K562 (cell line): ENCODE measurements around the gene RHOF. TPM values are rescaled to one million over a fixed set of nuclear protein-coding genes. Genes with fewer than 3 reads are reported as not detected.

ENCODE experiments used
- AFF4 ChIP-seq: sonication (generic); formaldehyde crosslinking; IDR thresholded peaks from 2 replicates; pipeline ENCODE4 v1.8.0; 2023; ENCODE audit warnings: mild to moderate bottlenecking, missing genetic modification reagents
- BRF2 ChIP-seq: IDR thresholded peaks from 3 replicates; pipeline ENCODE4 v1.6.1; 2011; ENCODE audit warnings: borderline replicate concordance, mild to moderate bottlenecking; ENCODE audit not compliant: insufficient read length, insufficient read depth
- CGGBP1 ChIP-seq: fragments of 250-450 bp; sonication (Bioruptor Pico); IDR thresholded peaks from 2 replicates; pipeline ENCODE4 v1.9.0; 2021; ENCODE audit warnings: mild to moderate bottlenecking
- CREM ChIP-seq: IDR thresholded peaks from 2 replicates; pipeline ENCODE4 v1.6.1; 2014; ENCODE audit warnings: antibody characterized with exemption, low read depth
- ELK1 ChIP-seq: sonication (generic); formaldehyde crosslinking; IDR thresholded peaks from 2 replicates; pipeline ENCODE4 v1.8.1; 2022; ENCODE audit warnings: missing genetic modification reagents
- FIP1L1 ChIP-seq: fragments of 200-400 bp; formaldehyde crosslinking; IDR thresholded peaks from 2 replicates; pipeline ENCODE4 v1.6.1; 2018; ENCODE audit warnings: mild to moderate bottlenecking, low read depth, low read length; ENCODE audit not compliant: poor library complexity, severe bottlenecking
- GATA2 ChIP-seq: sonication (generic); formaldehyde crosslinking; IDR thresholded peaks from 2 replicates; pipeline ENCODE4 v1.4.0; 2020; ENCODE audit warnings: mild to moderate bottlenecking, missing genetic modification reagents
- KLF16 ChIP-seq: IDR thresholded peaks from 2 replicates; pipeline ENCODE4 v1.6.1; 2016; ENCODE audit warnings: antibody characterized with exemption
- NFIC ChIP-seq: fragments of 450-650 bp; IDR thresholded peaks from 2 replicates; pipeline ENCODE4 v1.6.1; 2017; ENCODE audit warnings: mild to moderate bottlenecking, inconsistent platforms
- POLR2AphosphoS5 ChIP-seq: IDR thresholded peaks from 2 replicates; pipeline ENCODE4 v1.6.1; 2011; ENCODE audit warnings: mild to moderate bottlenecking, low read depth, low read length, moderate library complexity; ENCODE audit not compliant: control insufficient read depth, insufficient read depth
- STAT5B ChIP-seq: fragments of 250-450 bp; sonication (Bioruptor Pico); IDR thresholded peaks from 2 replicates; pipeline ENCODE4 v1.8.0; 2021; ENCODE audit warnings: mild to moderate bottlenecking, inconsistent platforms
- TAL1 ChIP-seq: fragments of 450-650 bp; IDR thresholded peaks from 2 replicates; pipeline ENCODE4 v1.6.1; 2016; ENCODE audit warnings: mild to moderate bottlenecking
- TCFL5 ChIP-seq: fragments of 250-450 bp; sonication (Bioruptor Pico); conservative IDR thresholded peaks from 2 replicates; pipeline ENCODE4 v1.6.1; 2021; ENCODE audit warnings: mild to moderate bottlenecking, moderate library complexity, matching md5 sums
- TFAP4 ChIP-seq: sonication (generic); formaldehyde crosslinking; IDR thresholded peaks from 2 replicates; pipeline ENCODE4 v1.8.0; 2022; ENCODE audit warnings: missing genetic modification reagents, mild to moderate bottlenecking, moderate library complexity, borderline replicate concordance
- U2AF1 ChIP-seq: fragments of 200-400 bp; formaldehyde crosslinking; optimal IDR thresholded peaks from 2 replicates; pipeline ENCODE3; 2017; ENCODE audit warnings: mild to moderate bottlenecking, low read depth, low read length, moderate library complexity
- ZBTB7A ChIP-seq: IDR thresholded peaks from 2 replicates; pipeline ENCODE4 v1.6.1; 2011; ENCODE audit warnings: low read depth, mild to moderate bottlenecking, low read length, moderate library complexity, borderline replicate concordance; ENCODE audit not compliant: control insufficient read depth
- ZNF707 ChIP-seq: fragments of 250-450 bp; sonication (Bioruptor Pico); conservative IDR thresholded peaks from 2 replicates; pipeline ENCODE4 v1.8.0; 2022; ENCODE audit warnings: inconsistent platforms, mild to moderate bottlenecking, moderate library complexity
- polyA plus RNA-seq, 8 experiments: library from polyadenylated mRNA; depleted of rRNA in 4 of 8; stranded (reverse) in 5 of 8; unstranded in 3 of 8; fragments of >200 nt; fragmentation: Nextera tagmentation in 2 of 8; fragmentation: Illumina TruSeq in 1 of 8; extraction: Ambion mirVana in 2 of 8; extraction: Trizol in 1 of 8; gene quantifications; 2 replicates each; pipeline versions ENCODE4 v1.2.1 to v1.2.3, GENCODE V29; 2011 to 2014; ENCODE audit warnings: inconsistent platforms in 1 of 8, missing spikeins in 1 of 8
- total RNA-seq, 7 experiments: library from RNA; depleted of rRNA in 6 of 7; stranded (reverse); fragments of >200 nt in 6 of 7; fragmentation: Illumina TruSeq in 2 of 7; extraction: Trizol in 2 of 7; gene quantifications; 2 replicates each; pipeline versions ENCODE4 v1.2.1 to v1.2.3, GENCODE V29; 2011 to 2021; ENCODE audit warnings: low replicate concordance in 1 of 7

Gene RHOF
- total and polyA plus RNA-seq, 9 of the 15 experiments (the other 6 are each of a cell fraction or from before 2014, with no cell fraction given) = 0.13 to 10.1 (median 4.0) TPM

GRCh38 chr12:121781998-121782979 lies 11.2 kb downstream of the RHOF start (continued):
- no peak for TF ChIP-seq TCFL5 (CRISPR knock-in tag)
- TF ChIP-seq BRF2 = no peak
- peak; percentile 88 for TF ChIP-seq KLF16
- peak; percentile 21; the same call in 1 of the 2 replicates for TF ChIP-seq CREM
- TF ChIP-seq CGGBP1 (CRISPR knock-in tag) = no peak
- TF ChIP-seq ZBTB7A = peak; percentile 85
- TF ChIP-seq GATA2 (CRISPR knock-in tag) = peak; percentile 58
- peak; percentile 36; the same call in 1 of the 2 replicates for TF ChIP-seq TFAP4 (CRISPR knock-in tag)
- no peak for TF ChIP-seq ELK1 (CRISPR knock-in tag)
- no peak for TF ChIP-seq FIP1L1
- no peak for TF ChIP-seq AFF4 (CRISPR knock-in tag)
- TF ChIP-seq U2AF1 = no peak
- peak; percentile 70 for TF ChIP-seq NFIC
- TF ChIP-seq ZNF707 = no peak
- TF ChIP-seq TAL1 = peak; percentile 85
- TF ChIP-seq POLR2AphosphoS5 = peak; percentile 83
- TF ChIP-seq STAT5B (CRISPR knock-in tag) = no peak
